ENCODE results near the gene ASPA.

GRCh38 chr17:3526491-3526890 lies 50.7 kb downstream of the ASPA start:
- no peak for TF ChIP-seq CTCF (IDR thresholded peaks at IDR 0.05; ENCODE audit: insufficient read depth, low read depth, low read length)
- no peak for TF ChIP-seq EZH2 (IDR thresholded peaks at IDR 0.05; ENCODE audit: insufficient read depth, low read length)
